Small intestine (tissue), 7 donors: ENCODE data around the gene GET4. TPM values are rescaled to one million over a fixed set of nuclear protein-coding genes. Genes with fewer than 3 reads are reported as not detected.
A peak's percentile ranks its signal among the peaks of the same experiment; 100 is the strongest.

Experiments
- DNase-seq, 2 donors: peaks; one replicate each; pipeline versions ENCODE4 v3.0.0 to v3.0.0-alpha.2; 2013
- FAIRE-seq: peaks from 2 replicates; lab custom pipeline; 2012; peaks lifted over from hg19 to GRCh38; lab: Jason Lieb, UNC
- H3K27ac ChIP-seq, 3 donors: one replicate each; pipeline ENCODE4 v1.5.1; 2013; ENCODE audit warnings: low read length in 2 of 3, mild to moderate bottlenecking in 2 of 3, control low read depth in 1 of 3, inconsistent platforms in 1 of 3, low read depth in 1 of 3, moderate library complexity in 1 of 3
- H3K27me3 ChIP-seq, 3 donors: one replicate each; pipeline ENCODE4 v1.6.1; 2013; ENCODE audit warnings: low read length in 3 of 3, inconsistent platforms in 1 of 3; ENCODE audit not compliant: control insufficient read depth in 3 of 3, insufficient read depth in 3 of 3
- H3K36me3 ChIP-seq, 3 donors: one replicate each; pipeline ENCODE4 v1.6.1; 2013; ENCODE audit warnings: low read length in 3 of 3, inconsistent platforms in 1 of 3, low read depth in 1 of 3, mild to moderate bottlenecking in 1 of 3, moderate library complexity in 1 of 3; ENCODE audit not compliant: control insufficient read depth in 3 of 3, insufficient read depth in 2 of 3
- H3K4me1 ChIP-seq, 3 donors: one replicate each; pipeline ENCODE4 v1.6.1; 2013; ENCODE audit warnings: low read length in 2 of 3, inconsistent platforms in 1 of 3, low read depth in 1 of 3, mild to moderate bottlenecking in 1 of 3, moderate library complexity in 1 of 3; ENCODE audit not compliant: control insufficient read depth in 3 of 3, insufficient read depth in 2 of 3
- H3K4me3 ChIP-seq, 3 donors: one replicate each; pipeline ENCODE4 v1.5.1; 2013; ENCODE audit warnings: low read length in 3 of 3, control low read depth in 1 of 3, inconsistent platforms in 1 of 3, low read depth in 1 of 3, mild to moderate bottlenecking in 1 of 3, moderate library complexity in 1 of 3
- H3K9me3 ChIP-seq, 2 donors: one replicate each; pipeline ENCODE4 v1.6.1; 2013; ENCODE audit warnings: low read depth in 1 of 2, low read length in 1 of 2; ENCODE audit not compliant: control insufficient read depth in 2 of 2, insufficient read depth in 1 of 2
- WGBS, 3 donors: extraction: QIAGEN DNeasy Blood & Tissue Kit; methylation state at CpG; one replicate each; pipeline ENCODE4 v1.1.7; 2013; 5-methylcytosine and 5-hydroxymethylcytosine counted together
- polyA plus RNA-seq, 4 donors: library from polyadenylated mRNA; stranded (reverse) in 3 of 4; unstranded in 1 of 4; fragments of 200-250 nt in 3 of 4; fragments of 120-200 nt in 1 of 4; gene quantifications; one replicate each; pipeline versions ENCODE4 v1.2.1 to v1.2.3, GENCODE V29; 2013
- donor health status: healthy with polysubstance abuse.
- donor health status: control.
- donor health status: control.
- donor health status: Bipolar disorder and iron deficiency.
- donor health status: healthy.

The GET4 gene
- polyA plus RNA-seq, 4 donors: 38.9 to 87.2 (median 74.5) TPM

GRCh38 chr7:894164-894867, 18.0 kb downstream of the GET4 start:
- 93 to 95% (median 95%) methylated on average over 35 to 40 of the region's 40 CpGs for WGBS, 3 donors
- Histone ChIP-seq H3K27me3 (no peaks in the 10 kb centered on the region), H3K36me3 (peaks cover 32 to 94% (median 41%) of the 10 kb centered on the region in 3 donors), H3K27ac (no peak overlapping the region), H3K4me1 (no peaks in the 10 kb centered on the region), H3K4me3 (no peak overlapping the region), H3K9me3 (peaks cover 0 to 22% of the 10 kb centered on the region in 2 donors)
- FAIRE-seq: no peak
- no peak for DNase-seq

GRCh38 chr7:894927-895450, 18.6 kb downstream of the GET4 start:
- Histone ChIP-seq H3K27me3 (no peaks in the 10 kb centered on the region), H3K36me3 (peaks cover 32 to 98% (median 44%) of the 10 kb centered on the region in 3 donors), H3K9me3 (peaks cover 0 to 22% of the 10 kb centered on the region in 2 donors), H3K4me3 (no peak overlapping the region), H3K4me1 (no peaks in the 10 kb centered on the region), H3K27ac (no peak overlapping the region)
- no peak for DNase-seq
- WGBS, 3 donors: 92 to 96% (median 93%) methylated on average over 20 to 21 of the region's 21 CpGs
- no peak for FAIRE-seq

GRCh38 chr7:895451-896052, 19.2 kb downstream of the GET4 start:
- DNase-seq (no peak), FAIRE-seq (no peak)
- H3K27me3 ChIP-seq: no peaks in the 10 kb centered on the region
- H3K9me3 ChIP-seq: peaks cover 0 to 22% of the 10 kb centered on the region in 2 donors
- 96 to 97% (median 97%) methylated on average over 35 to 52 of the region's 52 CpGs for WGBS, 3 donors
- H3K4me3 ChIP-seq: no peak overlapping the region
- peaks cover 32 to 100% (median 44%) of the 10 kb centered on the region in 3 donors for H3K36me3 ChIP-seq
- H3K4me1 ChIP-seq: no peaks in the 10 kb centered on the region
- H3K27ac ChIP-seq: no peak overlapping the region

- WGBS, 3 donors: 93 to 95% (median 93%) methylated on average over 38 to 42 of the region's 42 CpGs
- H3K27ac ChIP-seq: no peak overlapping the region
Measured at GRCh38 chr7:896346-897075, 20.2 kb downstream of the GET4 start.

GRCh38 chr7:897086-897485, 20.7 kb downstream of the GET4 start:
- peaks cover 0 to 11% (median 0%) of the 10 kb centered on the region in 3 donors for H3K4me1 ChIP-seq
- whole genome bisulfite sequencing, 3 donors: 80 to 92% (median 85%) methylated on average over 13 to 14 of the region's 14 CpGs
- no peak for DNase-seq
- no peak for FAIRE-seq
- H3K27me3 ChIP-seq: no peaks in the 10 kb centered on the region
- no peak overlapping the region for H3K27ac ChIP-seq
- H3K36me3 ChIP-seq: peaks cover 24 to 96% (median 33%) of the 10 kb centered on the region in 3 donors
- no peak overlapping the region for H3K4me3 ChIP-seq
- H3K9me3 ChIP-seq: peaks cover 0 to 22% of the 10 kb centered on the region in 2 donors

More at GRCh38 chr7:896346-897075, 20.2 kb downstream of the GET4 start:
- Histone ChIP-seq H3K36me3 (peaks cover 28 to 98% (median 39%) of the 10 kb centered on the region in 3 donors), H3K9me3 (peaks cover 0 to 22% of the 10 kb centered on the region in 2 donors), H3K4me1 (peaks cover 0 to 6% (median 0%) of the 10 kb centered on the region in 3 donors), H3K27me3 (no peaks in the 10 kb centered on the region), H3K4me3 (no peak overlapping the region)
- FAIRE-seq: no peak
- DNase-seq: no peak

GRCh38 chr7:897771-898376, 21.5 kb downstream of the GET4 start:
- 62 to 80% (median 69%) methylated on average over 19 to 27 of the region's 27 CpGs for WGBS, 3 donors
- DNase-seq (peak; percentile 34 to 56), FAIRE-seq (no peak)
- no peak overlapping the region for H3K4me3 ChIP-seq
- H3K4me1 ChIP-seq: peaks cover 0 to 11% (median 0%) of the 10 kb centered on the region in 3 donors
- peaks cover 24 to 92% (median 25%) of the 10 kb centered on the region in 3 donors for H3K36me3 ChIP-seq
- no peaks in the 10 kb centered on the region for H3K27me3 ChIP-seq
- H3K9me3 ChIP-seq: peaks cover 0 to 15% of the 10 kb centered on the region in 2 donors
- no peak overlapping the region for H3K27ac ChIP-seq

- Histone ChIP-seq H3K27me3 (no peaks in the 10 kb centered on the region), H3K27ac (no peak overlapping the region), H3K9me3 (peaks cover 0 to 15% of the 10 kb centered on the region in 2 donors), H3K4me1 (peaks cover 0 to 11% (median 0%) of the 10 kb centered on the region in 3 donors), H3K4me3 (no peak overlapping the region), H3K36me3 (peaks cover 24 to 92% (median 24%) of the 10 kb centered on the region in 3 donors)
- 79 to 84% (median 81%) methylated on average over 17 to 18 of the region's 18 CpGs for WGBS, 3 donors
- DNase-seq (no peak), FAIRE-seq (no peak)
Measured at GRCh38 chr7:898460-898854, 22.1 kb downstream of the GET4 start.
